ENCODE data around the gene SCO1. TPM values are rescaled to one million over a fixed set of nuclear protein-coding genes. Genes with fewer than 3 reads are reported as not detected.

Gene SCO1
- total RNA-seq, 1 experiment from 2014 or later: 28.0 TPM

DNA sequence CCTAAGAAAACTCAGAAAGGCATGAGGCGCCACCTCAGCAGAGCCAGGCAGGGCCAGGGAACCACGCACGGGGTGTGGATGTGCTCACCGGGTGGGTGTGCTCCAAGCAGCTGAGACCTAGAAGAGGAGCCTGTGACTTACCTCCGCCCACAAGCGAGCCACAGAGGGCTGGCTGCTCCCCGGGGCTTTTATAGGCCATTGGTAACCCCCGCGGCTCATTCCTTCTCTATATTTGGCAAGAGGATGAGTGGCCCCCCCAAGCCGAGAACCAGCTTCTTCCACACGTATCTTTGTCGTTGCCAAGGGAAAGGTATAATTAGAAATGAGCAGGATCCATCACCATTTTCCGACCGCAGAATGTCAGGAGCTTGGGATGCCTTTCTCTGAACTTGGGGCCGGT is 40.2 kb downstream of the SCO1 start, which contains the start of gene MYH3:
Gene MYH3, minus strand, starts transcription at position 162 of the 400 bp plus-strand sequence. CDS start 2,245 bp downstream, outside the sequence.
- DNase-seq (ENCODE audit: low read depth, low spot score) (no peak), ATAC-seq (no peak)
- Histone ChIP-seq H3K36me3 (ENCODE audit: control insufficient read depth, insufficient read depth, low read length) (no peaks in the 10 kb centered on the region), H3K27me3 (ENCODE audit: control insufficient read depth, insufficient read depth, low read length) (no peaks in the 10 kb centered on the region), H3K4me3 (ENCODE audit: low read depth in 2 of 2, low read length in 2 of 2) (no peak within 1 kb of the TSS), H3K4me1 (ENCODE audit: control insufficient read depth, insufficient read depth, low read length) (no peaks in the 10 kb centered on the region), H3K27ac (ENCODE audit: low read length) (no peak within 1 kb of the TSS), H3K9me3 (ENCODE audit: control insufficient read depth, insufficient read depth, low read depth, low read length) (no peaks in the 10 kb centered on the region)
- ChIA-PET CTCF (no interaction called here), POLR2A (no interaction called here)
- in situ Hi-C loops (cut with HindIII; ENCODE audit: low pct_unique_long_range_greater_than_20kb, low sequenced_read_pairs): no loop called here
- BruUV-seq (replicated peaks): no TSS peak
- intact Hi-C loops (cut with micrococcal nuclease; ENCODE audit: unreplicated experiment): no loop called here
- TF ChIP-seq, protein P1, sequence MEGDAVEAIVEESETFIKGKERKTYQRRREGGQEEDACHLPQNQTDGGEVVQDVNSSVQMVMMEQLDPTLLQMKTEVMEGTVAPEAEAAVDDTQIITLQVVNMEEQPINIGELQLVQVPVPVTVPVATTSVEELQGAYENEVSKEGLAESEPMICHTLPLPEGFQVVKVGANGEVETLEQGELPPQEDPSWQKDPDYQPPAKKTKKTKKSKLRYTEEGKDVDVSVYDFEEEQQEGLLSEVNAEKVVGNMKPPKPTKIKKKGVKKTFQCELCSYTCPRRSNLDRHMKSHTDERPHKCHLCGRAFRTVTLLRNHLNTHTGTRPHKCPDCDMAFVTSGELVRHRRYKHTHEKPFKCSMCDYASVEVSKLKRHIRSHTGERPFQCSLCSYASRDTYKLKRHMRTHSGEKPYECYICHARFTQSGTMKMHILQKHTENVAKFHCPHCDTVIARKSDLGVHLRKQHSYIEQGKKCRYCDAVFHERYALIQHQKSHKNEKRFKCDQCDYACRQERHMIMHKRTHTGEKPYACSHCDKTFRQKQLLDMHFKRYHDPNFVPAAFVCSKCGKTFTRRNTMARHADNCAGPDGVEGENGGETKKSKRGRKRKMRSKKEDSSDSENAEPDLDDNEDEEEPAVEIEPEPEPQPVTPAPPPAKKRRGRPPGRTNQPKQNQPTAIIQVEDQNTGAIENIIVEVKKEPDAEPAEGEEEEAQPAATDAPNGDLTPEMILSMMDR (IDR thresholded peaks at IDR 0.05): no peak

DNA sequence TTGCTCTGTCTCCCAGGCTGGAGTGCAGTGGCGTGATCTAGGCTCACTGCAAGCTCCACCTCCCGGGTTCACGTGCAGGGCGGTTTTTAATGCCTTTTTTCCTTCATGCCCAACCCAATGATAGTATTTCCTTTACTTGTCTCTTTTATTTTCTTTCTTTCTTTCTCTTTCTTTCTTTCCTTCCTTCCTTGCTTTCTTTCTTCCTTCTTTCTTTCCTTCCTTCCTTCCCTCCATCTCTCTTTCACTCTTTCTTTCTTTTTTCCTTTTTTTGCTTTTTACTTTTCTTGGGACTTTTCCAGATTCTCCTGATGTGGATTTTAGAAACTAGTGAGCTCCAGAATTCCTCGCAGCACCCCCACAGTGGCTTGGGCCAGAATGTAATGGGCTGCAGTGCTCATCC is 43.3 kb downstream of the SCO1 start:
- BruUV-seq (replicated peaks): no TSS peak
- no peaks in the 10 kb centered on the region for H3K4me1 ChIP-seq (ENCODE audit: control insufficient read depth, insufficient read depth, low read length)
- ChIA-PET CTCF (no interaction called here), POLR2A (no interaction called here)
- no peak overlapping the region for H3K27ac ChIP-seq (ENCODE audit: low read length)
- ATAC-seq (no peak), DNase-seq (ENCODE audit: low read depth, low spot score) (no peak)
- no peaks in the 10 kb centered on the region for H3K36me3 ChIP-seq (ENCODE audit: control insufficient read depth, insufficient read depth, low read length)
- in situ Hi-C loops (cut with HindIII; ENCODE audit: low pct_unique_long_range_greater_than_20kb, low sequenced_read_pairs): no loop called here
- H3K4me3 ChIP-seq (ENCODE audit: low read depth in 2 of 2, low read length in 2 of 2): no peak overlapping the region
- intact Hi-C loops (cut with micrococcal nuclease; ENCODE audit: unreplicated experiment): no loop called here
- no peaks in the 10 kb centered on the region for H3K27me3 ChIP-seq (ENCODE audit: control insufficient read depth, insufficient read depth, low read length)
- no peaks in the 10 kb centered on the region for H3K9me3 ChIP-seq (ENCODE audit: control insufficient read depth, insufficient read depth, low read depth, low read length)
- TF ChIP-seq SIN3A (IDR thresholded peaks at IDR 0.05; ENCODE audit: borderline replicate concordance, insufficient read depth, low read depth, low read length) (no peak), POLR2AphosphoS5 (IDR thresholded peaks at IDR 0.05; ENCODE audit: low read depth, low read length) (no peak), TCF7L2 (IDR thresholded peaks at IDR 0.05; ENCODE audit: low read depth, low read length) (no peak)
- TF ChIP-seq, protein P2, sequence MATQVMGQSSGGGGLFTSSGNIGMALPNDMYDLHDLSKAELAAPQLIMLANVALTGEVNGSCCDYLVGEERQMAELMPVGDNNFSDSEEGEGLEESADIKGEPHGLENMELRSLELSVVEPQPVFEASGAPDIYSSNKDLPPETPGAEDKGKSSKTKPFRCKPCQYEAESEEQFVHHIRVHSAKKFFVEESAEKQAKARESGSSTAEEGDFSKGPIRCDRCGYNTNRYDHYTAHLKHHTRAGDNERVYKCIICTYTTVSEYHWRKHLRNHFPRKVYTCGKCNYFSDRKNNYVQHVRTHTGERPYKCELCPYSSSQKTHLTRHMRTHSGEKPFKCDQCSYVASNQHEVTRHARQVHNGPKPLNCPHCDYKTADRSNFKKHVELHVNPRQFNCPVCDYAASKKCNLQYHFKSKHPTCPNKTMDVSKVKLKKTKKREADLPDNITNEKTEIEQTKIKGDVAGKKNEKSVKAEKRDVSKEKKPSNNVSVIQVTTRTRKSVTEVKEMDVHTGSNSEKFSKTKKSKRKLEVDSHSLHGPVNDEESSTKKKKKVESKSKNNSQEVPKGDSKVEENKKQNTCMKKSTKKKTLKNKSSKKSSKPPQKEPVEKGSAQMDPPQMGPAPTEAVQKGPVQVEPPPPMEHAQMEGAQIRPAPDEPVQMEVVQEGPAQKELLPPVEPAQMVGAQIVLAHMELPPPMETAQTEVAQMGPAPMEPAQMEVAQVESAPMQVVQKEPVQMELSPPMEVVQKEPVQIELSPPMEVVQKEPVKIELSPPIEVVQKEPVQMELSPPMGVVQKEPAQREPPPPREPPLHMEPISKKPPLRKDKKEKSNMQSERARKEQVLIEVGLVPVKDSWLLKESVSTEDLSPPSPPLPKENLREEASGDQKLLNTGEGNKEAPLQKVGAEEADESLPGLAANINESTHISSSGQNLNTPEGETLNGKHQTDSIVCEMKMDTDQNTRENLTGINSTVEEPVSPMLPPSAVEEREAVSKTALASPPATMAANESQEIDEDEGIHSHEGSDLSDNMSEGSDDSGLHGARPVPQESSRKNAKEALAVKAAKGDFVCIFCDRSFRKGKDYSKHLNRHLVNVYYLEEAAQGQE (IDR thresholded peaks at IDR 0.05; ENCODE audit: insufficient read depth in 1 of 2, low read depth in 2 of 2, low read length in 1 of 2): no peak
- TF ChIP-seq, protein P1 (IDR thresholded peaks at IDR 0.05): no peak

Measured in Panc1 (cell line).